Stimulated activated CD4-positive, alpha-beta T cell treated with anti-CD3 and anti-CD28 coated beads, Interleukin-1b, Interleukin-23, amount 100 ng/mL, for 4 hours (primary cell): Measurements from ENCODE around the gene PGAM2.
"Not testable (repeated sequence)": the region's sequence is repeated elsewhere in the genome, so short reads cannot be mapped to it uniquely, and the experiment has no call there.

Experiments
- DNase-seq, 2 donors: peaks; one replicate each; pipeline ENCODE4 v3.0.0-alpha.2; 2020; ENCODE audit warnings: low read depth in 2 of 2

Gene PGAM2

DNA sequence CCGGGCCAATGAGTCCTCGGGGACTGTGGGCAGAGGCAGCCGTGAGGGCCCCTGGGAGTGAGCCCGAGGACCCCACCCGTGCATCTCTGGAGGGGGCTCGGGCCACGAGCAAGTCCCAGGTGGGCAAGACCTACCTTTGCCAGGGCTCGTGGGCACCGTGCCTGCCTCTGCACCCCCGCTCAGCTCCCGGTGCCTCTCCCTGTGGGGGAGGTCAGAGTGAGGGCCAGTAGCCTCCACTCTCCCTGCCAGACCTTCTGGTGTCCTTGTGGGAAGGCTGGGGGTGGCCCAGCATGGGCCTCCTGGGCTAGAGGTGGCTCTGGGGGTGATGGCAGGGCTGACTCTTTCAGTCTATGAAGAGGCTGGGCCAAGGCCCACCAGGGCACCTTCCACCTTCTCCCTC lies 35.9 kb downstream of the PGAM2 start:
- not testable (repeated sequence) for DNase-seq

DNA sequence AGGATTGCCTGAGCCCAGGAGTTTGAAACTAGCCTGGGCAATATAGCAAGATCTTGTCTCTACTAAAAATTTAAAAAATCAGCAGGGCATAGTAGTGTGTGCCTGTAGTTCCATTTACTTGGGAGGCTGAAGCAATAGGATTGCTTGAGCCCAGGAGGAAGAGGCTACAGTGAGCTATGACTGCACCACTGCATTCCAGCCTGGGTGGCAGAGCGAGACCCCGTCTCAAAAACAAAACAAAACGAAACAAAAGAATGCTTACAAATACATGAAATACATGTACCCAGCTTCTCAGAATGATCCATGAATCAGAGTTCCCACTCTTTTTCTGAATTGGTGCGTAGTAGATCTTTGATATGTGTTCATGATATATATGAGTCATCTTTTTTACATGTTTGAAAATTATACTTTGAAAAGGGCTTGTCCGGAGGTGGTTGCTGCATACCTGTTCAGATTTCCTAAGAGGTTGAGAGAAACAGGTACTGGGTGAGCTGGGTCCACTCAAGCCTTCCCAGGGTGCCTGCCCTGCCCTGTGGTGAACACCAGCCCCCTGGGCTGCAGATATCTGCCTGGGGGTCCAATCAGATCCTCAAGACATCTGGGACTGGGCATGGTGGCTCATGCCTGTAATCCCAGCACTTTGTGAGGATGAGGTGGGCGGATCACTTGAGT lies 42.4 kb downstream of the PGAM2 start:
- not testable (repeated sequence) for DNase-seq

DNA sequence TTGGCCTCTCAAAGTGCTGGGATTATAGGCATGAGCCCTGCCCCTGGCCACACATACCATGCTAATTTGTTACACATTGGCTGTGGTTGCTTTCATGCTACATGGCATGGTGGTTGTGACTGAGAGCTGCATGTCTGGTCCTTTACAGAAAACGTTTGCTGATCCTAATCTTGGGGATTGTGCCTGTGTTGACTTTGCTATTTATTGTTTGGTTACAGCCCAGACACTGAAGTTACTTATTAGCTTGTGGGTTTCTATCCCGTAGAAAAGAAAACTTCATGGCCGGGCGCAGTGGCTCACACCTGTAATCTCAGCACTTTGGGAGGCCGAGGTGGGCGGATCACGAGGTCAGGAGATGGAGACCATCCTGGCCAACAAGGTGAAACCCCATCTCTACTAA lies 43.3 kb downstream of the PGAM2 start:
- DNase-seq: not testable (repeated sequence)

DNA sequence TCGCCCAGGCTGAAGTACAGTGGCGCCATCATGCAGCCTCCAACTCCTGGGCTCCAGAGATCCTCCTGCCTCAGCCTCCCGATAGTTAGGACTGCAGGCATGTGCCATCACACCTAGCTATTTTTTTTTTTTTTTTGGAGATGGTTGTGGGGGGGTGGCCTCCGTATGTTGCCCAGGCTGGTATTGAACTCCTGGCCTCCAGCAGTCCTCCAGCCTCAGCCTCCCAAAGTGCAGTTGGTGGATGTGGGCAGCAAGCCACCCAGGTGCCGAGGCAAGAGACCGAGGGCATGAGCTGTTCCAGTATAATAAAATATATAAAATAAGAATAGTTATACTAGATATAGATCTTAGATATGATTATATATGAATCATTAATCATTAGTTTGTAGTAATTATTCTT lies 45.5 kb downstream of the PGAM2 start:
- DNase-seq: not testable (repeated sequence)

DNA sequence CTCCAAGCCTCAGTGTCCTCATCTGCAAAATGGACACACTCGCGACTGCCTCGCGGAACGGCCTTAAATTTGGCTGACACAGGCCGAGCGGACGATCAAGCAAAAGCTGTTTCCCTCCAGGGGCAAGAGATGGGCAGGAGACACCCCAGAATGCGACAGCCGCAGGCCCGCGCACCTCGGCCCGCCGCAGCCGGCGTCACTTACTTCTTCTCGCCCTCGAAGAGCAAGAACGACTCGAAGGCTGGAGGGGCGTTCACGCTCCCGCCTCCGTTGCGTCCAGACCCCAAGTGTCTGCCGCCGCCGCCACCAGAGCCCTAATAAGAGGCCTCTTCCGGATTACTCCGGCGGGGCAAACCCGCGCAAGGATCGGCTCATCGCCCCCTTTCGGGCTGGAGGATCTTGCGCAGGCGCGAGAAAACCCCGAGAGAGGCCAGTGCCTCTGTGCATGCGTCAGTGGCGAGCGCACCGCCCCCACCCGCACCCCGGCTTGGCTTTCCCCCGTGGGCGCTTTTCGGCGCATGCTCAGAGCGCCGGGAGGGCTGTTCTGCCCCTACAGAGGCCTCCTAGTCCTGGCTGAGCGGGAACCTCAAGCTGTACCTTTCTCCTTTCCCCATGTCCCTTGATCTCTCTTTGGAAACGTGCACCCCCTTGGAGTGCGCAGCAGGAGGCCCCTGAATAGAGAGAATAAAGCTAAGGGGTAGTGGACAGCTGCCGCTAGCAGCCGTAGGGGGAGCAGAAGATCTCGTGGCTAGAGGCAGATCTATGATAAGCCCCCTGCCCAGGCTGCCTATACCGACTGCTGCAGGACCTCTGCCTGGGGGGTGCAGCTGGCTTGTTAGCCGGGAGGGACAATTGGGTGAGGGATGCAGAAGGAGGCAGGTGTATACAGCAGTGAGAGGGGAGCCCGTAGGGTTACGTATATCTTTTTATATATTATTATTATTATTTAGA lies 46.2 kb downstream of the PGAM2 start:
- DNase-seq: peak; percentile 98 to 99

DNA sequence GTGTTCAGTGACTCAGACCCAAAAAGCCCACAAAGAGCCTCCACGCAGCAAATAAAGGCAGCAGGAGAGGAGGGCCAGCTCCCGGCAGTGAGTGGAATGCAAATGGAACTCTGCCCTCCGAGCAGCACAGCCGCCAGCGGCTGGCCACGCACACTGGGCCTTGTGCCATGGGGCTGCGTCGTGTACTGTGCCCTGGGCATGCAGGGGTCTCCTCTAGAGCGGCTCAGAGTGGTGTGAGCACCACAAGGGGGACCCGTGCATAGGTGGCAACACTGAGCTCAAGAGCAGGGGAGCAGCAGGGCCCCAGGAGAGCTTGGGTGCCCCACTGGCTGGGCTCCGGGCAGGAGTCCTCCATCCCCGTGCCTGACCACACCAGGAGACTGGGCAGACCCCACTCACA lies 50.3 kb downstream of the PGAM2 start:
- not testable (repeated sequence) for DNase-seq
